Activated CD8-positive, alpha-beta memory T cell treated with anti-CD3 and anti-CD28 coated beads, Interleukin-2, amount 50 U/mL, for 4 hours (primary cell): ENCODE results near the gene HDAC1.
"Not testable (repeated sequence)": the region's sequence is repeated elsewhere in the genome, so short reads cannot be mapped to it uniquely, and the experiment has no call there.

Source experiments
- DNase-seq: peaks from one replicate; pipeline ENCODE4 v3.0.0-alpha.2; 2020

Gene HDAC1

DNA sequence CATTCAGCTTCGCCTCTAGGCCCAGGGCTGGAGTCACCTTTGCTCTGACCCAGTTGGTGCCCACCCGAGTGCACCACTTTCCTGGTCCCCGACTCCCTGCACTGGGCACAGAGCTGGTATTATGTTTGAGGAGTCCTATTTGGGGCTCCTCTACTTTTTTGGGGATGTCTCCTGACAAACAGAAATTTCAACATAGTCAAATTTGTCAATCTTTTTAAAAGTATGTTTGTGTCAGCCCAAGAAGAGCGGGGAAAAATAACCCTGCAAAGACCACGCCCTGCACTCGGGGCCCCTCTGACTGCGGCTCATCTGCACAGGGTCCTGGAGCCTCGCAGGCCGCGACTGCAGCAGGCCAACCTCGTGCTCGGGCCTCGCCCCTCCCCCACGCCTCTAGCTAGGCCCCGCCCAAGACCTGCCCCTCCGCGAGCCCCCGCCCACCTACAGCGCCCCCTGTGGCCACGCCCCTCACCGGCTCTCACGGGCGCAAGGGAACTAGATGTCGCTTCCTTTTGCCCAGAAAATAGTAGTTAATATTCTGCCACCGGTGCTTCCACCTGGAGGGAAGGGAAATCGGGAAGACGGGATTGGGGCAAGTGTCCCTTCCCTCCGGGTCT, 59.0 kb downstream of the HDAC1 start:
- peak; percentile 77 for DNase-seq

DNA sequence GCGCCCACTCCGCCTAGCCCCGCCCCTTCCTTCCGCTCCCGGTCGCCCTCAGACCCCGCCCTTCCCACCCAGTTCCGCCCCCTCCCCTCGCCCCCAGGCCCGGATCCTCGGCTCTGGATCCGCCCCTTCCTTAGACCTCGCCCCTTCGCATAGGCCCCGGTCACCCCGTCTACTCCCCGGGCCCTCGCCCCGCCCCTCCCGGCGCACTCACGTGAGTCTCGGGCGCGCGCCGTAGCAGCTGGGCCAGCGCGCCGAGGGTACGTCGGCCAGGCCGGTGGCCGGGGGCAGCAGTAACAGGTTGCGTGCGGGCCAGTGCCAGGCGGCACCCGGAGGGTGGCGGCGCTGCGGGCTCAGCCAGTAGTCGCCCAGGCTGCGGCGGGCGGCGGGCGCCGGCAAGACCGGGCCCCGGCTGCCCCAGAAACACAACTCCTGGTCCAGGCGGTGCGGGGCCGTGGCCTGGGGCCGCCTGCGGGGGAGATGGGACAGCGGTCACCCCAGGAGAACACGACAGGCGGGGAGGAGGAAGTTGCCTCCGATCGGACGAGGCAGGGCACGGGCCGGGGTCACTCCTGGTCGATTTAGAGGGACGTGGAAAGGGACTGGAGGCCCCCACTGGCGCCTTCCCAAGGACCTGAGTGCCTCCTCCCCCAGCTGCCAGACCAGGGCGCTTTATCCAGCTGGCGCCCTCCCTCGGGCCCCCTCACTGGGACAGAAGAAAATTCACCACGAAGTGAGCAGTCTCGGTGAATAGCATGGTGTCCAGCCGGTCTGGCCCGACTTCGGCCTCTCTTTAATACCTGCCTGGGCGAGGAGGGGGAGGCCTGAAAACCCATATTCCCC, 59.7 kb downstream of the HDAC1 start:
- peak; percentile 86 for DNase-seq

DNA sequence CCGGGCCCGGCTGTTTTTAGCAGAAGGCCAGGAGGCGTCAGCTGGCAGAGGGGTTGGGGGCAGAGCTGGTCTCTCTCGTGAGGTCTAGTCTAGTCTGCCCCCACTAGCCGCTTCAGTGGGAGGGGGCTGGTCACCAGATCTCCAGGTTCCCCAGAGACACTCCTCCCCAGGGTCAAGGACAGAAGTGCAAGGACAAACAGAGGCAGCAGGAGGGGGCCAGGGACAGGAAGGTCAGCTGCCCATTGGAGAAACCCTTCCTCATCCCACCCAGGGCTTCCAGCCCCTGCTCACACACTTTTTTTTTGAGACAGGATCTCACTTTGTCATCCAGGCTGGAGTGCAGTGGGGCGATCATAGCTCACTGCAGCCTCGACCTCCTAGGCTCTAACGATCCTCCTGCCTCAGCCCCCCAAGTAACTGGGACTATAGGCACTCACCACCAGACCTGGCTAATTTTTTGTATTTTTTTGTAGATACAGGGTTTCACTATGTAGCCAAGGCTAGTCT, 60.4 kb downstream of the HDAC1 start:
- no peak for DNase-seq

DNA sequence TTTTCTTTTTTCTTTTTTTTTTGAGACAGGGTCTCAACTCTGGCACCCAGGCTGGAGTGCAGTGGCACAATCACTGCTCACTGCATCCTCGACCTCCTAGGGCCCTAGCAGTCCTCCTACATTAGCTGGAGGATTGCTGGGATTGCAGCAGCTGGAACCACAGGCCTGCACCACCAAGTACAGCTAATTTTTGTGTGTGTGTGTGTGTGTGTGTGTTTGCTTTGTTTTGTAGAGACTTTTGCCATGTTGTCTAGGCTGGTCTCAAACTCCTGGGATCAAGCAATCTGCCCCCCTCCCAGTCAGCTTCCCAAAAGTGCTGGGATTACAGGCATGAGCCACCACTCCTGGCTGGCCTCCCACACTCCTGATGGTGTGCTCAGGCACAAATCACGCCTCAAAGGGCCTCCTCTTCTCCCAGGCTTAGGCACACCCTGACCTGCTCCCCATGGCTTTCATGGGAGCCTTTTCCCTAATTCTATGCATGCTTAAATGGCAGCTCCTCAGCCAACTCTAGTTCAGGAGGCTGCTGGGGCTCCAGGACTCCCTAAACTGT, 61.0 kb downstream of the HDAC1 start:
- no peak for DNase-seq

DNA sequence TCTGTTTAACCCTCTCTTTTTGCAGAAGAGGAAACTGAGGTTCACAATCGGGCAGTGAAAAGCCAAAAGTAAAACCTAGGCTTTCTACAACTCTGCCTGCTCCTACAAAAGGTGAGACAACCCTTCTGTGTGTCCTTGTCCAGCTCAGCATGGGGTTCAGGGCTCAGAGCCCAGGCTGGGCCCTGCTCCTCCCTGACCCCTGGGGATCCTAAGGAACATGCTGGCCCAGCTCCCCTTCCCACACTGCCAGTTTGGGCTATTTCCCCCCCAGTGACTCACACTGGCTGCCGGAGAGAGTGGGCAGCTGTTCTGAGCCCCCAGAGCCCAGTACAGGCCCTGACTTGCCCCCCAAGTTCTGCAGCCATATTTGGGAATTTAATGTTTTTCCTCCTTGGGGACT, 61.5 kb downstream of the HDAC1 start:
- DNase-seq, result no peak

DNA sequence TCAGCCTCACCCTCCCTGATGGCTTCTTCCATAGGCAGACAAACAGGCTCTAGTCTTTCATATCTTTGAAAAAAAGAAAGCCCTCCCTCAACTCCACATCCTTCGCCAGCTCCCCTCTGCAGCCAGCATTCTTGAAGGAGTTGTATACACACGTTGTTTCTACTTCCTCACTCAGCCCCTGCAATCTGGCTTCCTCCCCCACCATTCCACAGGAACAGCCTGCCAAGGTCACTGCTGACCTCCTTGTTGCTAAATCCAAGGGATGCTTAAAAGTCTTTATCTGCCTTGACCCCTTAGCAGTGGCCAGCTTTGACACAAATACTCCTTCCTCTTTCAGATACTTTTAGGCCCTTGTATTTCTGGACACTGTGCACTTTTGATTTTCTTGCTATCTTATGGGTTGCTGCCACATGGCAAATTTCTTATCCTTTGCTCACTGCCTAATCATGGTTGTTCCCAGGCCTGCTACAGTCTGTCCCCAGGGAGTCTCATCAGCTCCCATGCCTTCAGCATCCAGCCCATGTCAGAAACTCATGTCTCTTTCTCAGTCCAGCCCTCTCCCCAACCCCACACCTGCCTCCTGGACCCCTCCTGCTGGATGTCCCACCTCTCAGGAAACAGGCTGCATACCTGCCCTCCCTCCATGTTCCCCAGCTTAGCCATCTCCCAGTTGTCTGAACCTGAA, 62.1 kb downstream of the HDAC1 start:
- DNase-seq, result no peak

DNA sequence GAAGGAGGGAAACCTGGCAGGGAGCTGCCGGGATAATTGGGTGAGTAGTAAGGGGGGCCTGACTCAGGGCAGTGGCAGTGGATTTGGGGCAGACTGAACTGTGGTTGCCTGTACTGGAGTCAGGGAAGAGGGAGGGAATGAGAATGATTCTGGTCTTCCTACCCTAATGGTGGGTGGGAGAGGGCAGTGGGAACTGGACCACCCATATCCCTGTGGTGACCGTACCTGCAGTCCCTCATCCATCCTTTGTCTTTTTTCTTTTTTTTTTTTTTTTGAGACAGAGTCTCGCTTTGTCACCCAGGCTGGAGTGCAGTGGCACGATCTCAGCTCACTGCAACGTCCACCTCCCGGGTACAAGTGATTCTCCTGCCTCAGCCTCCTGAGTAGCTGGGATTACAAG, 63.9 kb downstream of the HDAC1 start:
- not testable (repeated sequence) for DNase-seq

DNA sequence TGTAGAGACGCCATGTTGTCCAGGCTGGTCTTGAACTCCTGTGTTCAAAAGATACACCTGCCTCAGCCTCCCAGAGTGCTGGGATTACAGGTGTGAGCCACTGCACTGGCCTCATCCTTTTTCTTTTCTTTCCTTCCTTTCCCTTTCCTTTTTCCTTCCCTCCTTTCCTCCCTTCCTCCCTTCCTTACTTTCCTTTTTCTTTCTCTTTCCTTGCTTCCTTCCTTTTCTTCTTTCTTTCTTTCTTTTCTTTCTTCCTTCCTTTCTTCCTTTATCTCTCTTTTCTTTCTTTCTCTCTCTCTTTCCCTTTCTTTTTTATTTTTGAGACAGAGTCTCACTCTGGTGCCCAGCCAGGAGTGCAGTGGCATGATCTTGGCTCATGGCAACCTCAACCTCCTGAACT, 64.6 kb downstream of the HDAC1 start:
- DNase-seq, result no peak

DNA sequence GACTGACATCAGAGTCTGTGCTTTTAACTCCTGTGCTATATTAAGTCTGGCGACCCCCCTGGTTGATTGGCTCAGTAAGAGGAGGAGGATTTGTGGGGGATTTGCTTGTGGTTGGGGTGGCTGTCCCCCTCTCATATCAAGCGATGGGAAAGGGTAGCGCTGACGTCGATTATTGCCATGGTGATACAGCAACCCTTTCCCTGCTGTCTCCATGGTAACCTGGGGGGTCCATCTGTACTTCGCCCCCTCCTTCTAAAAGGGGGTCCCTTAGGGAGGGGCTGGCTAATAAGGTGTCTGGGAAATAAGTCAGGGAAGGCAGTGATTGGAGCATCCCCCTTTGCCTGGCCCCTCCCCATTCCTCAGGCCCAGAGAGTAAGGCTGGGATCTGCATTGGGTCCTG, 65.7 kb downstream of the HDAC1 start:
- DNase-seq, result no peak

DNA sequence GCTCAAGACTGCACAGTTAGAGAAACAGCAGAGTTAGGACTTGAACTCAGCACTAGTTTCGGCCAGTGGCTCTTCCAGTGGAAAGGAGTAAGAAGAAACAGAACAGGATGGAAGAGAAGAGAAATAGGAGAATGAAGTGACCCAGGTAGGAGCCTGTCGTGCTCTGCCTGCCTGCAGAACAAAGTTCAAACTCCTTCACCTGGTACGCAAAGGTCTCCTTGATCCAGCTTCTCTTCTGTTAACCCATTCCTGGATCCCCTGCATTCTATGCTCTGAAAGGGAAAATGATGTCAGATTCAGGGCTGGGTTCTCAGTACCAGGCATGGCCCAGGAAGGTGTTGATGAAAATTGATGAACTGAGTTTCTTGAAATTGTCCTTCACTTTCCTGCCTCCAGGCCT, 66.6 kb downstream of the HDAC1 start:
- DNase-seq, result no peak

DNA sequence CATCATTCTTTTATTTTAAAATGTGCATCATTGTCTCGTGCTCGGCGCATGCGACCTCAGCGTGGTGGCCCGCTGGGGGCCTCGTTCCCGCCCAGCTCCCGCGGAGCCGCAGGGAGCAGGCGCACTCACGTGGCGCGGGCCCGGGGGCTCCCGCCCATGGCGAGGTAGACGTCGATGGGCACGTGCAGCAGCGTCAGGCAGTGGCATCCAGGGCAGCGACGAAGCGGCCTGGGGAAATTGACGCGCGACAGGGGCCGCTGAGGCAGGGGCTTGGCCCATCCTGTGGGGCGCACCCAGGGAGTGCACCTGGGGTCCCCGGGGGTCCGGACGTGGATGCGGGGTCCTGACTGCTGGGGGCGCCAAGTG, 69.4 kb downstream of the HDAC1 start:
- no peak for DNase-seq

DNA sequence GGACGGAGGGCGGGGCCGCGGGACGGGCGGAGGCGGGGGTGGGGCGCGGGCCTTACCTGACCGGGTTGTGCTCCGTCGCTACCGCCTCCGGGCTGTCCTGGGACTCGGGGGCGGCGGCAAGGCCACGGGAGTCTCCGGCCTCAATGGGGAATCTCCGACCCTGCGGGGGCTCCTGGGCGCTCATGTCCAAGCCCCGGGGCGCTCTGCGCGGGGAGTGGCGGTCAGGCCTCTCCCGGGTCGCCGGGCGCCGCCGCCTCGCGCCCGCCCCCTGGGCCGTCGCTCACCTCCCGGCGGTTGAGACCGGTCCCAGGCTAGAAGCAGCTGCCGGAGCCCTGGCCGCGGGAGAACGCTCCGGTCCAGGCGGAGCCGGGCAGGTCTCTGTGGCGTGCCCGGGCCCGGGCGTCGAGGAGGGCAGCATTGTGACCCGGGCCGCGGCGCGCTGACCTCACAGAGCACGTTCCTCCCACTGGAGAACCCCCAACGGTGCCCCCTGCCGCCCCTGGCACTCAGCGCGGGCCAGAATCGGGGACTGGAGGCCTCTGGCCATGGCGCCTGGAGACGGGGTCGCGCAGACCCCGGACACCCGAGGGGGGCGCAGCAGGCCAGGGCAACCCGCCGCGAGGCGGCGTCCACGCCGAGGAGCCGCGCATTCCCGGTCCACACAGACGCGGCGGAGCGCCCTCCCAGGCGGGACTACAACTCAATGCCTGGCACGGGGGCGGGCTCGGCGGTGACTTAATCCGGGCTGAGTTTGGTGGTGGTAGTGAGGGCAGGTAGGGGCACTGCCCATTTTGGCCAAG, 70.0 kb downstream of the HDAC1 start:
- DNase-seq, result peak; percentile 45

DNA sequence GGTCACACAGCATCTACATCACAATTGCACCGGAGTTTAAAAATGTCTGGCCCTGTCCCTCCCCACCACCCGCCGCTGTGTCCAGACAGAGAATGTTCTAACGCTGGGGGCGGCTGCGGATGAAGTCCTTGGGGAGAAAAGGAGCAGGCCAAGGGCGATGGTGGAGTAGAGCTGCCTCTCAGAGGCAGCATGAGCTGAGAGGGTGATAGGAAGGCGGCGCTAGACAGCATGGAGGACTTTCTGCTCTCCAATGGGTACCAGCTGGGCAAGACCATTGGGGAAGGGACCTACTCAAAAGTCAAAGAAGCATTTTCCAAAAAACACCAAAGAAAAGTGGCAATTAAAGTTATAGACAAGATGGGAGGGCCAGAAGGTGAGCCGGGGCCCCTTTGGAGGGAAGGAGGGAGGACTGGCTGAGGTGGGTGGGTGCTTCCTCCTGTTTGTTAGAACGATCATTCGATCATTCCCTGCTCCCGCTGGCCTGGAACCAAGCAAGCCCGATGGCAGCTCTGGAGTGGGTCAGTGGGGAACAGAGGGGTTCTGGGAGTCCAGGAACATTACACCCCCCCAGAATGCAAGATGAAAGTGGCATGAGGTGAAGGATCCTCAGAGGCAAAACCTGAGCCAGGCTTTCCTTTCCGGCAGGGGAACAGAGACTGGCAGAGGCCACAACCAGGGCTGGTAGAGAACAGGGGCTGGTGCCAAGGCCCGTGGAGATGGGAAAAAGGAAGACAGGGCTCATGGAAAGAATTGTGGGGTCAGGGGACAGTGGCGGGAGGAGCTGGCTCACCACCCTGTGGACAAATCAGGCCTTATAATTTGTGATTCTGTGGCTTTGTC, 70.8 kb downstream of the HDAC1 start, which contains the start of the genes FAM229A and TSSK3:
Gene FAM229A, minus strand, starts transcription at position 12 of the 840 bp plus-strand sequence. CDS start 394 bp downstream, outside the sequence.
Gene TSSK3, plus strand, starts transcription at position 66 of the 840 bp plus-strand sequence. Its CDS starts 163 bp downstream, at position 229.
- no peak for DNase-seq

DNA sequence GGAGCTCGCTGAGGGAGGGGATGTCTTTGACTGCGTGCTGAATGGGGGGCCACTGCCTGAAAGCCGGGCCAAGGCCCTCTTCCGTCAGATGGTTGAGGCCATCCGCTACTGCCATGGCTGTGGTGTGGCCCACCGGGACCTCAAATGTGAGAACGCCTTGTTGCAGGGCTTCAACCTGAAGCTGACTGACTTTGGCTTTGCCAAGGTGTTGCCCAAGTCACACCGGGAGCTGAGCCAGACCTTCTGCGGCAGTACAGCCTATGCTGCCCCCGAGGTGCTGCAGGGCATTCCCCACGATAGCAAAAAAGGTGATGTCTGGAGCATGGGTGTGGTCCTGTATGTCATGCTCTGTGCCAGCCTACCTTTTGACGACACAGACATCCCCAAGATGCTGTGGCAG, 71.8 kb downstream of the HDAC1 start:
- no peak for DNase-seq

DNA sequence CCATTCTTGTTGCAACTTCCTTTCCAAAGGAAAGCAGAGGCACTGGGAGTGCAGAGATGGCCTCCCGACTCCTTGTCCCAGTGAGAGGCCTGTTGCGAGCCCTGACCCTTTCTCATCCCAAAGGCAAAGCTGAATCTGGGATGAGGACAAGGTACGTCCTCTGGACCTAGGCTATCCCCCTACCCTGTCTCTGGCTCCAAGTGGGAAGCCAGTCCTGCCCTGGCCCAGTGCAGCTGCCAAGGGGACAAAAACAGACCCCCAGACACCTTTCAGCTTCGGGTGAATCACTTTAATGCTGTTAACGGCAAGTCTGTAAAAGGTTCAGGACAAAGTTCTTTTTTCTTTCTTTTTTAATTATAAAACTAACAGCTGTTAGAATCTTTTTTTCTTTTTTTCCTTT, 73.0 kb downstream of the HDAC1 start:
- no peak for DNase-seq

DNA sequence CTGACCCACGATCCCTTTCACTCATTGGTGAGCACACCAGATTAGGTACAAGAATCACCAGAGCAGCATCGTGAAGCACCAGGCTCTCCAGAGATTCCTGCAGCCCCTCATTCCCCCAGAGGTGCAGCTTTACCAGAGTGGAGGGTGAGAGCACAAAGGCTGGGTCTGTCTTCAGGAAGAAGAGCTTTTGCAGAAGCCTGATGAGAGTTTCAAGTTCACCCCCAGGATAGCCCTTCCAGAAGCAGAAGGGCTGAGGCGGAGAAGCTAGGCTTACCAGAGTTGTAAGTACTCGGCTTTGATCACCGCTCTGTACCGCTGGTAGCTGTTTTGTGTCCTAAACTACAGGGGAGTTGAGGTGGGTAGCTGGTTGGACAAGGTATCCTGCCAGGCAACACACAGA, 73.6 kb downstream of the HDAC1 start:
- DNase-seq, result no peak

DNA sequence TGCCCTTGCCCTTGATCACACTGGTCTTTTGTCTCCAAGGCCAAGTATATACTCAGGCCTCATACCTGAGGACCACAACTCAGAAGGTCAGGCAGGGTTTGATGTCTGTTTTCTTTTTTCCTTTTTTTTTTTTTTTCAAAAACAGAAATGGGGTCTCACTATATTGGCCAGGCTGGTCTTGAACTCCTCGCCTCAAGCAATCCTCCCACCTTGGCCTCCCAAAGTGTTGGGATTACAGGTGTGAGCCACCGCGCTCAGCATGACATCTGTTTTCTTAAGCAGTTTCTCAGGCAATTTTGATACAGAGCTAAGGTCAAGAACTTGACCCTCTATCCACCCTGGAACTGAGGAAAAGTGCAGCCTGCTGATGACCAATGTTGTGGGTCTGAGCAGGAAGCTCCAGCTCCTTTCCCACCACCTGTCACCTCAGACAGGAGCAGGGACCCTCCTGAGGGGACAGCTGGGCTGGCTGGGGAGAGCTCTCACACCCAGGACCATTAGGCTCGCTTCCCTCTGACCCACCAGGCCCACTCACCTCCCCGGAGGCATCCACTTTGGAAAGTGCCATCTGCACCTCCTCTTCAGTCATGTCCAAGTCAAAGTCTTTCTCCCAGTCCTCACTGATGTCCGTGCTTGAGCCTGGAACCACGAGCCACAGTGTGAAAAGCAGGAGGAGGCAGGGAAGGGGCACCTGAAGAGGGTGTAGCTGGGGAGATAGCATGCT, 76.2 kb downstream of the HDAC1 start:
- DNase-seq, result no peak

DNA sequence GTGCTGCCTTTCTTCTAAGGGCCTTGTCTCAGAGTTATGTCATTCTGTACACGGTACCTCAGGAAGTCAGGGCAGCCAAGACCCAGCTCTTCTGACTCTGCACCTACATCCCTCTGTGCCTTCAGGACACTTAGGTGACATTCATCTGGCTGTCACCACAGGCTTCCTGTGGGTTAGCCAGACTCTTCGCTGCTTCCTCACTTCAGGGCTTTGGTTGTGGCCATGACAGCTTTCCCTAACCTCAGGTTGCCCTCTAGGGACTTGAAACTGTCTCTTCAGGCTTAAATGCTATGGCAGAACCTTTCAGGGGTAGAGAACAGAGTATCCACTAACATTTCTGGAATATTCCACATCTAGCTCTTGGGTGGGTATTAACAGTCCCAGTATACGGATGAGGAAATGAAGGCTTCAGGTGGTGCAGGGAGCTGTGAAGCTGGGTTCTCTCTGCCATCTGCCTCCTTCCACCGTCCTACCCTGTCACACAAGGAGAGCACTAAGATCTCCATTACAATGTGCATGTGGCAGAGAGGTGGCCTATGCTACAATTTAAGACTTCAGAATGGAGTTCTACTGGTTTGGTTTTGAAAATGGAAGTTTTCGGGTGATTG, 80.4 kb downstream of the HDAC1 start:
- peak; percentile 38 for DNase-seq

DNA sequence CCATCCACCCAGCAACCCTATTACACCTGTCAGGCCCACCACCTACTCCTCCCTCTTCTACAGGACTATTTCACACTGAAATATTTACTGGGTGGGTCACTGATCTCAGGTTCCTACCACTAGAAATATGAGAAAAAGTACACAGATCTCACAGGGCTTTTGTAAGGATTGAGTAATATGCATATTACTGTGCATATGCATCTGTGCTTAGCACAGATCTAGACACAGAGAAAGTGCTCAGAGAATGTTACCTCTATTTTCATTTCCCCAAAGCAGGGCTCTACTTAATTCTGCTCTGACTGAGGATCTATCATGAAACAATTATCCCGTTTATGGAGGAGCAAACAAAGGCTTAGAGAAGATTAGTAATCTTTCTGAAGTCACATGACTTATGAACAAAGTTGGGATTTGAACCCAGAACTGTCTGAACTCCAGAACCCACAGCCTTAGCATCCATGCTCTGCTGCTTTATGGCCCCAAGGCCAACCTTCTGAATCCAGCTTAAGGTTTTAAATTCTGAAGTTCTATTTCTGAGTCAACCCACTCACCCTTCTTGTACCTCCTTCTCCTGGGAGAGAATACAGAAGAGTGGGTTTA, 82.2 kb downstream of the HDAC1 start:
- no peak for DNase-seq

DNA sequence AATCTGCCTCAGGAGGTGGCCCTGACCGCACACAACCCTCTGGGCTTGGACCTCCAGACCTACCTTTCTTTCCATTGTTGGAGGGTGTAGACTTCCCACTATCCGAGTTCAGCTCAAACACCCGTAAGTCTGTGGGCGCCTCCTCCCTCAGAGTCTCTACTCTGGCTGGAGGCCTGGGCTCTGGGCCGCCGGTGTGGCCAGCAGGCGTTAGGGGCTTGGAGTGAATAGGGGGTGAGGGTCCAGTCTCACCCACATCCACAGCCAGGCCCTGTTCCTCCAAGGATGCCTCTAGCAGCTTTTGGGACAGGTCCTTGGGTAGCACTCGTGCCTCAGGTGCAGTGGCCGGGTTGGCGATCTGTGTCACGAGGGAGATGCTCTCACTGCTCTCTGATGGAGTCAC, 84.3 kb downstream of the HDAC1 start:
- DNase-seq, result no peak
